HG03039 (cell line): ENCODE data around the gene GMPR.
"Not testable (repeated sequence)": the region's sequence is repeated elsewhere in the genome, so short reads cannot be mapped to it uniquely, and the experiment has no call there.

Experiments used
- ATAC-seq: cut with Tn5 transposase; IDR thresholded peaks from one replicate; pipeline ENCODE4 v1.9.1; 2021; ENCODE audit warnings: mild to moderate bottlenecking, moderate library complexity; ENCODE audit not compliant: unreplicated experiment

The GMPR gene

DNA sequence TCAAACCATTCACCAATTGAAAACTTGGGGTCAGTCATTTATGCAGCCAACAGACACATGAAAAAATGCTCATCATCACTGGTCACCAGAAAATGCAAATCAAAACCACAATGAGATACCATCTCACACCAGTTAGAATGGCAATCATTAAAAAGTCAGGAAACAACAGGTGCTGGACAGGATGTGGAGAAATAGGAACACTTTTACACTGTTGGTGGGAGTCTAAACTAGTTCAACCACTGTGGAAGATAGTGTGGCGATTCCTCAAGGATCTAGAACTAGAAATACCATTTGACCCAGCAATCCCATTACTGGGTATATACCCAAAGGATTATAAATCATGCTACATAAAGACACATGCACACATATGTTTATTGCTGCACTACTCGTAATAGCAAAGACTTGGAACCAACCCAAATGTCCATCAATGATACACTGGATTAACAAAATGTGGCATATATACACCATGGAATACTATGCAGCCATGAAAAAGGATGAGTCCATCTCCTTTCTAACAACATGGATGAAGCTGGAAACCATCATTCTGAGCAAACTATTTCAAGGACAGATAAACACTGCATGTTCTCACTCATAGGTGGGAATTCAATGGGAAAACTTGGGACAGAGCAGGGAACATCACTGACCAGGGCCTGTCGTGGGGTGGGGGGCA lies 13.2 kb upstream of the GMPR start:
- ATAC-seq = not testable (repeated sequence)

GRCh38 chr6:16226117-16227047 lies 12.0 kb upstream of the GMPR start:
- not testable (repeated sequence) for ATAC-seq

DNA sequence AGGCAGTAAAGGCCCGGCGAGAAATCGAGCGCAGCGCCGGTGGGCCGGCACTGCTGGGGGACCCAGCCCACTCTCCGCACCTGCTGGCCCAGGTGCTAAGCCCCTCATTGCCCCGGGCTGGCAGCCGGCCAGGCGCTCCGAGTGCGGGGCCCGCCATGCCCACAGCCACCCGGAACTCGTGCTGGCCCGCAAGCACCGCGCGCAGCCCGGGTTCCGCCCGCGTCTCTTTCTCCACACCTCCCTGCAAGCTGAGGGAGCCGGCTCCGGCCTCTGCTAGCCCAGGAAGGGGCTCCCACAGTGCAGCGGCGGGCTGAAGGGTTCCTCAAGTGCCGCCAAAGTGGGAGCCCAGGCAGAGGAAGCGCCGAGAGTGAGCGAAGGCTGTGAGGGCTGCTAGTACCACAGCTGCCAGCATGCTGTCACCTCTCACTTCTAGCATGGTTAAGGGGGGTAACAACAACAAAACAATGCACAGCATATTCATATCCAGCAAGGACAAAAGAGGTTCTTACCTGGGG lies 11.3 kb upstream of the GMPR start:
- no peak for ATAC-seq

DNA sequence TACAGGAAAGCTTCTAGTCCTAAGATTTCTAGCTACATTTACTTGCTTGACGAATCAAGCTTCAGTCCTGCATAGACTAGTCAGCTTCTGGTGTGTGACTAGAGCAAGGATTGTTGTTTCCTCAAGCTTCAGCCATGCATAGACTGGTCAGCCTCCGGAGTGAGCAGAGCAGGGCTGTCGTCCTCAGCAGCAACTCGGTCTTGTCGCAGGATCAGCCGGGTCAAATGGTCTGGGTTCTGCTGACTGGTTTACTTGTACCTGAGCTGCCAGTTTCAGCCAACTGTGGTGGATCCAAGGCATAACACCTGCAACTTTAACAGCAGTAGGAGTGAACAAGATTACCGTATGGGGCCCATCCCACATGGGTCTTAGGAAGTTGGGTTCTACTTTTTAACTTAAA lies 10.8 kb upstream of the GMPR start:
- no peak for ATAC-seq

- ATAC-seq = no peak
Measured at GRCh38 chr6:16228043-16228442, 10.3 kb upstream of the GMPR start.

- ATAC-seq = no peak
Measured at GRCh38 chr6:16228709-16229665, 9.4 kb upstream of the GMPR start.

DNA sequence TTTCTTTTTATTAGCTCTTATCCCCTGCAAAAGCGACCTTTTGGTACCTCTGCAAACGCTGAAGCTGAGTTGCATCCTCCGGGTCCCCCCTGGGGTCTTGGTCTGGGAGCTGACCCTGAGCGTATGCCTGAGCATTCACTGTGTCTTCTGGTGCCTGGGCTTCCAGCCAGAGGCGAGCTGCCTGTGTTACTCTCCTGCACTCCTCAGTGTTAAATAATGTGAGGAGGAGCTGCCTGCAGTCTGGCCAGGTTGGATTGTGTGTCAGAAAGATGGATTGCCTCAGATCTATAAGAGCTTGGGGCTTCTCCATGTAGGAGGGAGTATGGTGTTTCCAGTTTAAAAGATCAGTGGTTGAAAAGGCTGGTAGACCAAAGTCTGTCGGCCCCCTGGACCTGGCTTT lies 8.7 kb upstream of the GMPR start:
- ATAC-seq = no peak

GRCh38 chr6:16230953-16231352 lies 7.4 kb upstream of the GMPR start:
- no peak for ATAC-seq

DNA sequence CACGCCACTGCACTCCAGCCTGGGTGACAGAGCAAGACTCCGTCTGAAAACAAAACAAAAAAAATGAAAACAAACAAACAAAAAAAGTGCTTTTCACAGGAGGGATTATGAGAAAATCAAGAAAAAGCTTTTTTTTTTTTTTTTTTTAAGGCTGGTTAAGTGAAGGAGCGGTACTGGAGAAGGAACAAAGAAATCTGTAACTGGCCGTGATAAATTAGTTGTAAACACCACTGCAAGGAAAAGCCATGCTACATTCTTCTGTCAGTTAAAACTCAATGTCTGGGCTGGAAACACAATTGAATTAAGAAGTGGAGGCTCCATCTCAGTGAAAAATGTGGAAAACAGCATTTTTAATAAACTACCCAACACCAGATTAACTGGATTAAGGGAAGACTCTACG lies 6.3 kb upstream of the GMPR start:
- no peak for ATAC-seq

DNA sequence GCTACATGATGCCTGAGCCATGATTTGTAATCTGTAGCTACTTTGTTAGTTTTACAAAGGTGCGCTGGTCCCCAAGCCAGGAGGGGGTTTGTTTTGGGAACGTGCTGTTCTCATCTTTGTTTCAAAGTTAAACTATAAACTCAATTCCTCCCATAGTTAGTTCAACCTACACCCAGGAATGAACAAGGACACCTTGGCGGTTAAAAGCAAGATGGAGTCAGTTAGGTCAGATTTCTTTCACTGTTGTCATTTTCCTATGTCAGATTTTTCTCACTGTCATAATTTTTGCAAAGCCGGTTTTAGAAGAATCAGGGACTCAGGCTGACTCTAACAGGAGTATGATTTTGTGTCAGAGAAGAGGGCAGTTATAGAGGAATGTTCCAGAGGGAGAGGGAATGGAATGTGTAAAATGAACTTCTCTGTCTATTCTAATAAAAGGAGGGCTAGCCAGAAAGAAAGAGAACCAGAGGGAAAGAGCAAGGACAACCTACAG lies 2.3 kb upstream of the GMPR start:
- ATAC-seq = no peak

GRCh38 chr6:16236631-16237199 lies 1.7 kb upstream of the GMPR start:
- no peak for ATAC-seq

- no peak for ATAC-seq
Measured at GRCh38 chr6:16237242-16237641, 1.1 kb upstream of the GMPR start.

GRCh38 chr6:16238963-16239797 lies 793 bp downstream of the GMPR start:
- ATAC-seq = no peak

- ATAC-seq = no peak
Measured at GRCh38 chr6:16239798-16240123, 1.4 kb downstream of the GMPR start.

GRCh38 chr6:16240589-16241320 lies 2.4 kb downstream of the GMPR start:
- no peak for ATAC-seq

GRCh38 chr6:16241321-16241689 lies 2.9 kb downstream of the GMPR start:
- no peak for ATAC-seq

DNA sequence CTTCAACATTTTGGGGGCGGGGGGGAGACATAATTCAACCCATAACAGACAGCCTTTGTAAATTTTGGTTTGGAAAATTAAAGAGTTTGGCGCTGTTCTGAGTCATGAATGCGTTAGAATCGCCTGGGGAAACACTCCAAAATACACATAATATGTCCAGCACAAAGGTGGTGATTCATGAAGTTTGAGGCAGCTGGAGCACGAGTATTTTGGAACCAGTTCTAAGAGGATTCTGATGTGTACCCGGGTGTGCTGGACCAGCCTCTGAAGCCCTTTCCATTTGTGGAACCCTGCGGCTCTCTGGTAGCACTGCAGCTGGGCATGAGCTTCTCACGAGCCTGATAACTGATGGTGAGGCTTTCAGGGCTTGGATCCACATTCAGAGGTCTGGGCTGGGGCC lies 4.7 kb downstream of the GMPR start:
- no peak for ATAC-seq

GRCh38 chr6:16243664-16244063 lies 5.3 kb downstream of the GMPR start:
- ATAC-seq = no peak

- ATAC-seq = no peak
Measured at GRCh38 chr6:16244446-16244845, 6.1 kb downstream of the GMPR start.
